EH (cell line): ENCODE data around the gene KAZN.

Source experiments
- DNase-seq: peaks from one replicate; pipeline ENCODE4 v3.0.0-alpha.2; 2015; ENCODE audit warnings: low read depth

KAZN gene

GRCh38 chr1:14614341-14614740, 15.9 kb downstream of the KAZN start:
- no peak for DNase-seq

- no peak for DNase-seq
Observed at GRCh38 chr1:14615549-14616218, 17.2 kb downstream of the KAZN start.

DNA sequence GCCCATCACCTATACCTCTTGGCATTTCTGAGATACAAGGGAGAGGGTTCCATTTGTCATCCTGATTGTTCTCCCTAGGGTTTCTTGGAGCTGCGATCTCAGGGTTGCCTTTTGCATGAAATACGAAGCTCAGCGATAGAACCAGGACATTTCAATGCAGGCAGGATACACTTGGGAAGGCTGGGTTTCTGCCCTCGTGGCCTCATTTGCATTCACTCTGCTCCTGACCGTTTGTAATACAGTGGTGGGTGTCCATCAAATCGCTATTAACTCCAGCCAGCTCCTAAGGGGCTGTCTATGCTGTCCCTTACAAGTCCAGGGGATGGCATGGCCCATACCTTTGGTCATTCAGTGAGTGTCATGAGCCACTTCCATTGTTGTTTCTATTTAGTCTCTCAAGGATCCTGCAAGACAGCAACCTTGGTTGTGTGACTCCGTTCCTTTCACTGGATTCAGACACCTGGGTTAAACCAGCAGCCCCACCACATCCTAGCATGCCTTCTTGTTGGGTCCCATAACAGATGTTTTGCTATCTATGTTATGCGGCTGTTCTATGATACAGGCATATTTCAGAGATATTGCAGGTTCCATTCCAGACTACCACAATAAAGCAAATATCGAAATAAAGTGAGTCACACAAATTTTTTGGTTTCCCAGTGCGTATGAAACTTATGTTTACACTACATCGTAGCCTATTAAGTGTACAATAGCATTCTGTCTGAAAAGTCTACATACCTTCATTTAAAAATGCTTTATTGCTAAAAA, 18.3 kb downstream of the KAZN start:
- no peak for DNase-seq

- DNase-seq: no peak
Observed at GRCh38 chr1:14617791-14618190, 19.3 kb downstream of the KAZN start.

- no peak for DNase-seq
Observed at GRCh38 chr1:14620941-14621340, 22.5 kb downstream of the KAZN start.

- DNase-seq: no peak
Observed at GRCh38 chr1:14623090-14623489, 24.6 kb downstream of the KAZN start.

DNA sequence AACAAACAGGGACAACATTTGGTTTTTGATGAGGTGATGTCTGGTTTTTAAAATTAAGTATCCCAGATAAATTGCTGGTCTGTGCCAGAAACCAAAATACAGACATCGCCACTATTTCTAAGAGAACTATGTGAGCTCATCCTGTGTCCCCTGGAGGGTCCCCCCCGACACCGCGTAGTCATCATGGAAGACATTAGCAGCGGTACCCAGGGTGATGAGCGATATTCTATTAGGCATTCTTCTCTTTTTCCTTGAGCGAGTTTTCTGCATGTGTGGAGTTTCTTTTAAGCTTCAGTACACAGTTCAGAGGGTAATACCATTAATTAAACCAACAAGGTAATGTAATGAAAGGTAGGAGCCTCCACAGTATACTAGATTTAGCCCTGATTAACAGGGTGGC, 26.5 kb downstream of the KAZN start:
- no peak for DNase-seq

DNA sequence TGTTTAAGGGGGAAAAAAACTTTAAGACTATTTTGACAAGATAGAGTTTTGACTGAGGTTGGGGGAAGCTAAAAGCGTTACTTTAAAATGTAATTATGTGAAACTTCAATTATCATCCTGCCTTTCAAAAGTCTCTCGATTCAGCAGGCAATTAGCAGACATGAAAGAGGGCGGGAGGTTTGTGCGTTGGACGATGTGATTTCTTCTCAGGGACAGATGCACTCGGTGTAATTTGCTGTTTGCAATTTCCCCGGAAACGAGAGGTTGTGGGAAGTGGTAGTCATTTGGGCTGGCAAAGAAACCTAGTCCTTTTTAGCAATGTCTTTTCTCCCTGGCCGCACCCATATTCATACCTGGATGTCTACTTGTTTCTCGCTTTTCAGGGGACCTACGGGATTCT, 27.1 kb downstream of the KAZN start:
- no peak for DNase-seq

DNA sequence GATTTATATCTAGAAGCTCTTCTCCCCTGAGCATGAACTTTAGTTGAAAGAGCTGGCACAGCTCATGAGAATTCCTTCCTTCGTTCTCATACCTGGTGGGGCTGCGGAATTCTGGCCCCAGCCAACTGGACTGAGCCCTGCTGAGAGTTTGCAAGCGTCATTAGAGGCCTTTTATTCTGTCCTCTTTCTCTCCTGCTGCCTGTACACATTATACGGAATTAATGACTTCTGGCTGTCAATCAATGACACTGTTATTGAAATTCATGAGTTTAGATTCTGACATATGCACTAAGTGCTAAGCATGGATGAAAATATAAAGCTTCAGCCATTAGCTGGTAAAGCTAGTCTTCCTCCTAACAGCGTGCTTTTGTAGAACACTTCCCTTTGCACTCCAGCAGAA, 27.5 kb downstream of the KAZN start:
- no peak for DNase-seq

- no peak for DNase-seq
Observed at GRCh38 chr1:14626869-14627607, 28.6 kb downstream of the KAZN start.

DNA sequence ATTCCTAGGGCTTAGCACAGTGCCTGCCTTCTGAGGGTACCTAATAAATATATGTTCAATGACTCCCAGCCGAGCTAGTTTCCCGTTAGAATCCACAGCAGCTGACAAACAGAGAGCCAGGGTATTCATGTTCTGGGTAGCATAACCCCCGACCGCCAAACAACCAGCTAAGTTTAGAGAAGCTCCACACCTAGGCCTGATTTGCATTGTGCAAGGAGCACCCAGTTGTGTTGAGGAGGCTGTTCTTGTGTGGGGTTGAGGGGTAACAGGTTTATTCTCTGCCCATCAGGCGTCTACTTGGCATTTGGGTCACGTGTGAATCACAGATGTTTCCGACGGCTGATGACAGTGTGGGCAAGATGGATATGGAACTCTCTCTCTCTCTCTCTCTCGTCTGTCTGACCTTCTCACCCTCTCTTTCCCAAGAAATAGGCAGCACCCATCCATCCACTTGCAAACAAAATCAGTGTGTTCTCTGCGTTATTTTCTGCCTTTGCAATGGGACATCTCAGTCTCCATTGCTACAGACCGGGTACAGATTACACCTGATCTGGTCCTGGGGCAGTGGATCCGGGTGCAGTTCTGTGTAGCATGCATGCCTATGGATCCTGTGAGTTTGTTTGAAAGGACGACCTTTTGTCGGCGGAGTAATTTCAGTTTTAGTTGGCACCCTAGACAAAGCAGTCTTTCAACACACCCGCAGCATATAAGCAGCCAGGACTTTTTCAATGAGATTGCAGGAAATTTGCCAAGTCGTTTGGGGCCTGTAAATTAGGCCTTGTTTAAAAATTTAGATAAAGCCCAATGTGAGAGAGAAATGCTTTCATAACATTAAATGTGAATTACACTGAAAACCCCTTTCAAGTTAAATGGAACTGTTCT, 29.4 kb downstream of the KAZN start:
- DNase-seq: no peak

- DNase-seq: no peak
Observed at GRCh38 chr1:14629363-14630014, 31.0 kb downstream of the KAZN start.

- DNase-seq: no peak
Observed at GRCh38 chr1:14630986-14631385, 32.5 kb downstream of the KAZN start.

DNA sequence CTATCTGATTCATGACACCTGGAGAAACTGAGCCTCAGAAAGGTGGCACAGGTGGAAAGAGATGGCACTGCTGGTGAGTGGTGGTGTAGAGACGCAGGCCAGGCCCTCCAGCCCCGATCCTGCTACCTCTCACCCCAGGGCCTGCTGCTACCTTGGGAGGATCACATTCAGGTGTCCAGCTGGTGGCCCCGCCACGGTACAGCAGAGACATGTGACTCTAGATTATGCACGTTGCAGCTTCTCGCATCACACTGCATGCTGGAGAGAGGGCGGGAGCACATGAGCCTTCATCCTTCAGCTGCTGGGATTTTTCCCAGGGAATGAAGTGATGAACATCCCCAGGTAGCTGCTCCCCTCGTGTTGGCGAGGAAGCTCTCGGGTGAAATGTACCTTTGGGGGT, 32.9 kb downstream of the KAZN start:
- DNase-seq: no peak

DNA sequence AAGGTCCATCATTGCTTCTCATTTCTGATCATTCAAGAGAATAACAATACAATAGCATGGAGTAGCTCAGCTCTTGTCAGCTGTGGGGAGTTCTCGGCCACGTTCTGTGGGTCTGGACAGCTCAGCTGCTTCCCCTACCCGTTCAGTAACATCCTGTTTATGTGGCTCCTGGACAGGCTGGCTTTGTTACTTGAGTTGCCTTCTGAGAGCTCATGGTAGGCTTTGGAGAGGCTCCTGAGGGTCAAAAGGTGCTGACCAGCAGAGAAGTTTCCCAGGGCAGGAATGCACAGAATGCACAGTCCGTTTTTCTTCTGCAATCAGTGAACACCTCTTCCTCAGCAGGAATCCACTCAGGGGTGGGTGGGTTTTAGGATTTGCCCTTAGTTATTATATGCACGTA, 36.0 kb downstream of the KAZN start:
- no peak for DNase-seq

GRCh38 chr1:14635421-14635820, 36.9 kb downstream of the KAZN start:
- no peak for DNase-seq

DNA sequence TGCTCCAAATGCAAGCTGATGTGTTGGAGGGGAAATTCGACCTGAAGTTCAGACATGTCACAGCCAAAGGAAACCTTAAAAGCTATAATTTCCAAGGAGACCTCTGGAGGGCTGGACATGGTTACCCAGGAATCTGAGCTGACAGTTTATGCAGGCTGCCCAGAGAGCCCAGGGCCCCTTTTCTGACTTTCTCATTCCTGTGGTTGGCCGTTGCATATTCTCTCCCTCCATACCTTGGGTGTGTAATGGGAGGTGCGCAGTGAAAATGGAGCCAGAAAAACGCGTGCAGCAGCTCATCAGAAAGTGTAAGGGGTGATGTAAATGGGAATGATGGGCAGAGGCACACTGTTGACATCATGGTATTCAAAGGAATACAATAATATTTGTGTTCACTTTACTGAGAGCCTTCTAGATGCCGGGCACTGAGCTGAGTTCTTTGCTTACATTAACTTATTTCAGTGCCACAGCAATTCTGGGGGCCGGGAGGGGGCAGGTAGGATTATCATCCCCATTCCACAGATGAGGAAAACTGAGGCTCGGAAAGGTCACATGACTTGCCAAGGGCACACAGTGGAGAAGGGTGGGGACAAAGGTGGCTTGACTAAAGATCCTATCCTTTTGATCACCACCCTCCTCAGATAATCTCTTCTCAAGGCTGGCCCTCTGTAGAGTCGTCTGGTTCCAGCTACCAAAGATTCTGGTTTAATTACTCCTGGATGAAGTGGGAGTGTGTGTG, 38.6 kb downstream of the KAZN start:
- no peak for DNase-seq

- no peak for DNase-seq
Observed at GRCh38 chr1:14639291-14640050, 41.0 kb downstream of the KAZN start.

DNA sequence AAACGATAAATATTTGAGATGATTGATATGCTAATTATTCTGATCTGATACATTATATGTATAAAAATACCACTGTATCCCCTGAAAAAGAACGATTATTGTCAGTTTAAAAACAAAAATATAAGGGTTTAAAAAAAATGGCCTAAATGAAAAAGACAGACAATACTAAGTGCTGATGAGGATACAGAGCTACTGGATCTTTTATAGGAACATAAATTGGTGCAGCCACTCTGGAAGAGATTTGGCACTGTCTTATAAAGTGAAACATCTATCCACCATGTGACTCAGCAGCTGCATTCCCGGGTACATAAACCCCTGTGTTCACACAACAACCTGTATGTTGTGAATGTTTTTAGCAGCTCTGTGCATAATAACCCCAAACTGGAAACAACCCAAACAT, 44.2 kb downstream of the KAZN start:
- no peak for DNase-seq

DNA sequence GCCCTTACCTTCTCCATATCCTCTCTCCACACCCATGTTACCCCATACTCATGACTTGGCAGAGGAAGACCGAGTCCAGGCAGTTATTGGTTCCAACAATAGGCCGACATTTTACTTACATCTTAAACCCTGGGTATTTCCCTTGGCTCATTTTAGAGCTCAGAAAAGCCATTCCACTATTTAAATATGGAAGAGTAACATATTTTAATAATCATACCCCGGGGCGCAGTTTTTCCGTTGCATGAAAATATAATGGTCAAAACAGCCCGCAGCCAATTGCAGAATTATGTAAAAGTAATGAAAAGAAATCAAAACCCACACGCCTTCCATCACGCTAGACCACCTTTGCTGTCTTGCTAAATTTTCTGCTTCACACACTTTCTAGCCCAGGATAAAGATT, 48.5 kb downstream of the KAZN start:
- no peak for DNase-seq
